ENCODE measurements around the gene C12orf42. TPM values are rescaled to one million over a fixed set of nuclear protein-coding genes. Genes with fewer than 3 reads are reported as not detected.
A peak's percentile ranks its signal among the peaks of the same experiment; 100 is the strongest.

C12orf42 gene
- total and polyA plus RNA-seq, 8 donors: not detected

- DNase-seq: no peak
- no peaks in the 10 kb centered on the region for H3K9me3 ChIP-seq
- intact Hi-C loops (cut with DNase I; ENCODE audit: low total_unique reads): no loop called here
- no peaks in the 10 kb centered on the region for H3K27me3 ChIP-seq
- TF ChIP-seq POLR2A (IDR thresholded peaks at IDR 0.05): no peak
- TF ChIP-seq CTCF (IDR thresholded peaks at IDR 0.05): no peak
- TF ChIP-seq POLR2AphosphoS5 (IDR thresholded peaks at IDR 0.05): no peak
- TF ChIP-seq EP300 (IDR thresholded peaks at IDR 0.05): no peak
- no peak overlapping the region for H3K27ac ChIP-seq
- H3K4me3 ChIP-seq: no peak overlapping the region
- no peaks in the 10 kb centered on the region for H3K4me1 ChIP-seq
- no peaks in the 10 kb centered on the region for H3K36me3 ChIP-seq
- 75 to 81% (median 77%) methylated on average over 3 of the region's 3 CpGs for WGBS, 5 donors
Measured at GRCh38 chr12:103386451-103386850, 109.3 kb downstream of the C12orf42 start.

GRCh38 chr12:103382736-103383346 lies 112.9 kb downstream of the C12orf42 start:
- intact Hi-C loops (cut with DNase I; ENCODE audit: low total_unique reads): no loop called here
- 59 to 83% (median 66%) methylated on average over 1 of the region's 1 CpG for WGBS, 5 donors
- Histone ChIP-seq H3K27me3 (no peaks in the 10 kb centered on the region), H3K9me3 (no peaks in the 10 kb centered on the region), H3K4me3 (no peak overlapping the region), H3K27ac (no peak overlapping the region), H3K36me3 (no peaks in the 10 kb centered on the region), H3K4me1 (no peaks in the 10 kb centered on the region)
- DNase-seq: no peak
- TF ChIP-seq EP300 (IDR thresholded peaks at IDR 0.05) (no peak), POLR2A (IDR thresholded peaks at IDR 0.05) (no peak), CTCF (IDR thresholded peaks at IDR 0.05) (no peak), POLR2AphosphoS5 (IDR thresholded peaks at IDR 0.05) (no peak)

- no peaks in the 10 kb centered on the region for H3K36me3 ChIP-seq
- H3K27ac ChIP-seq: no peak overlapping the region
- H3K4me3 ChIP-seq: no peak overlapping the region
- no peak for DNase-seq
- no peaks in the 10 kb centered on the region for H3K9me3 ChIP-seq
- no peaks in the 10 kb centered on the region for H3K4me1 ChIP-seq
- H3K27me3 ChIP-seq: no peaks in the 10 kb centered on the region
- WGBS, 5 donors: 85 to 95% (median 91%) methylated on average over 2 of the region's 2 CpGs
- intact Hi-C loops (cut with DNase I; ENCODE audit: low total_unique reads): no loop called here
- TF ChIP-seq POLR2A (IDR thresholded peaks at IDR 0.05): no peak
- no peak for TF ChIP-seq POLR2AphosphoS5 (IDR thresholded peaks at IDR 0.05)
- no peak for TF ChIP-seq EP300 (IDR thresholded peaks at IDR 0.05)
- TF ChIP-seq CTCF (IDR thresholded peaks at IDR 0.05): no peak
Measured at GRCh38 chr12:103382119-103382518, 113.6 kb downstream of the C12orf42 start.

GRCh38 chr12:103379670-103380069 lies 116.1 kb downstream of the C12orf42 start:
- Histone ChIP-seq H3K27me3 (no peaks in the 10 kb centered on the region), H3K4me1 (no peaks in the 10 kb centered on the region), H3K36me3 (no peaks in the 10 kb centered on the region), H3K9me3 (no peaks in the 10 kb centered on the region), H3K27ac (no peak overlapping the region), H3K4me3 (no peak overlapping the region)
- TF ChIP-seq EP300 (IDR thresholded peaks at IDR 0.05) (no peak), POLR2A (IDR thresholded peaks at IDR 0.05) (no peak), CTCF (IDR thresholded peaks at IDR 0.05) (no peak), POLR2AphosphoS5 (IDR thresholded peaks at IDR 0.05) (no peak)
- peak in 1 of 2 donors; percentile 37 for DNase-seq
- WGBS, 5 donors: 79 to 84% (median 82%) methylated on average over 6 of the region's 6 CpGs
- intact Hi-C loops (cut with DNase I; ENCODE audit: low total_unique reads): no loop called here
